Thoracic aorta (tissue), 2 donors: ENCODE data around the gene GFI1B. TPM values are rescaled to one million over a fixed set of nuclear protein-coding genes. Genes with fewer than 3 reads are reported as not detected.

Experiments
- ATAC-seq: fragments of 150-250 bp; one replicate; pipeline ENCODE4 v1.8.0; 2017; ENCODE audit warnings: low read depth; ENCODE audit not compliant: insufficient number of reproducible peaks, low FRiP score
- DNase-seq: peaks from one replicate; pipeline ENCODE4 v3.0.0-alpha.2; 2020; ENCODE audit warnings: low spot score
- H3K27ac ChIP-seq, 2 donors: fragments of 200-600 bp; sonication (generic); 1 replicate in 1 of 2; 2 replicates in 1 of 2; pipeline ENCODE4 v1.5.1; 2016; ENCODE audit warnings: mild to moderate bottlenecking in 2 of 2, moderate library complexity in 2 of 2
- H3K27me3 ChIP-seq: fragments of 200-600 bp; sonication (generic); replicated peaks from 2 replicates; pipeline ENCODE4 v1.6.0; 2016; ENCODE audit warnings: mild to moderate bottlenecking; ENCODE audit not compliant: insufficient read depth
- H3K36me3 ChIP-seq: fragments of 200-600 bp; sonication (generic); one replicate; pipeline ENCODE4 v1.5.1; 2016
- H3K4me1 ChIP-seq, 2 donors: fragments of 200-600 bp; sonication (generic); 1 replicate in 1 of 2; 2 replicates in 1 of 2; pipeline versions ENCODE4 v1.5.1 to v1.6.0; 2016; ENCODE audit warnings: low read depth in 2 of 2, mild to moderate bottlenecking in 1 of 2; ENCODE audit not compliant: control insufficient read depth in 1 of 2
- H3K4me3 ChIP-seq: fragments of 200-600 bp; sonication (generic); 2 replicates; pipeline ENCODE4 v1.5.1; 2016; ENCODE audit warnings: mild to moderate bottlenecking
- H3K9me3 ChIP-seq: fragments of 200-600 bp; sonication (generic); 2 replicates; pipeline ENCODE4 v1.5.1; 2016
- total RNA-seq, 2 donors: library from RNA; depleted of rRNA; stranded (reverse); fragments of >200 nt; gene quantifications; one replicate each; pipeline versions ENCODE4 v1.1.0 to v1.2.3, GENCODE V29; 2016
- TF ChIP-seq, protein P1 (sequence below): fragments of 200-600 bp; sonication (generic); IDR thresholded peaks from one replicate; pipeline ENCODE4 v1.5.1; 2019; ENCODE audit warnings: antibody characterized with exemption

The GFI1B gene
- total RNA-seq, 2 donors from 2014 or later = not detected

DNA sequence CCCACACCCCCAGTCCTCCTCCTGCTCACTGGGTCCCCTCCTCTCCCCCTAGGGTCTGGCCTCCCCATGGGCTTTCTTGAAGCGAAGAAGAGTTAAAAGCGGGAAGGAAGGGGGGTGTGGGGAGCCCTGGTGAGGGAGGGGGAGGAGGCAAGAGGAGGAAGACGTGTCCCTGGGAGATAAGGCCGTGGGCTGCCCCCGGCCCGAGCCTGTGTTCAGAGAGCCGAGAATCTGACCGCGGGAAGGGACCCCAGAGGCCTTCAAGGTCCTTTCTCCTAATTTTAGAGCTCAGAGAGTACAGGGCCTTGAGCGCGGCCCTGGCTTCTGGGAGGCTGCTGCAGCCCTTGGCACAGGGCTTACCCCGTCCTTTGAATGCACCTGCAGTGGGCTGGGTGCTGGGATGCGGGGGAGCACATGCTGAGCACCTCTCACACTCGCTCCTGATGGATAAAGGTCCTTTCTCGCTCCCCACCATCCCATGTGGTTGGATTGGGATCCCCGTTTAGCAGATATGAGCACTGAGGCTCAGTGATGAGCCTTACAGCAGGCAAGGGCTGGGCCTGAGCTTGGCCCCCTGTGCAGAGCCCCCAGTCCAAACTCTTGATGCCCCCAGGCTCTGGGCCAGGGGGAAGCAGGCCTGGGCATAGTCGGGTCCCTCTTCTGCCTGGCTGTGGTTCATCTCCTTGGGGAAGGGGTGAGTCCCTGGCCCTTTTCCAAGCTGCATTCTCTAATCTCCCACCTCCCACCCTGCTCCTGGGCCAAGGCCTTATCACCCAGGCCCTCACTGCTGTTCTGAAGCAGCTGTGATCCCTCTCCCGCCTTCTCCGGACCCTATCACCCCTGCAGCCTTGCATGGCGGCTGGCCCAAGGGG lies 5.9 kb downstream of the GFI1B start:
- Histone ChIP-seq H3K36me3 (no peaks in the 10 kb centered on the region), H3K9me3 (no peaks in the 10 kb centered on the region), H3K27ac (no peak overlapping the region), H3K27me3 (no peaks in the 10 kb centered on the region), H3K4me1 (no peaks in the 10 kb centered on the region), H3K4me3 (no peak overlapping the region)
- ATAC-seq (no peak), DNase-seq (no peak)
- TF ChIP-seq, protein P1, sequence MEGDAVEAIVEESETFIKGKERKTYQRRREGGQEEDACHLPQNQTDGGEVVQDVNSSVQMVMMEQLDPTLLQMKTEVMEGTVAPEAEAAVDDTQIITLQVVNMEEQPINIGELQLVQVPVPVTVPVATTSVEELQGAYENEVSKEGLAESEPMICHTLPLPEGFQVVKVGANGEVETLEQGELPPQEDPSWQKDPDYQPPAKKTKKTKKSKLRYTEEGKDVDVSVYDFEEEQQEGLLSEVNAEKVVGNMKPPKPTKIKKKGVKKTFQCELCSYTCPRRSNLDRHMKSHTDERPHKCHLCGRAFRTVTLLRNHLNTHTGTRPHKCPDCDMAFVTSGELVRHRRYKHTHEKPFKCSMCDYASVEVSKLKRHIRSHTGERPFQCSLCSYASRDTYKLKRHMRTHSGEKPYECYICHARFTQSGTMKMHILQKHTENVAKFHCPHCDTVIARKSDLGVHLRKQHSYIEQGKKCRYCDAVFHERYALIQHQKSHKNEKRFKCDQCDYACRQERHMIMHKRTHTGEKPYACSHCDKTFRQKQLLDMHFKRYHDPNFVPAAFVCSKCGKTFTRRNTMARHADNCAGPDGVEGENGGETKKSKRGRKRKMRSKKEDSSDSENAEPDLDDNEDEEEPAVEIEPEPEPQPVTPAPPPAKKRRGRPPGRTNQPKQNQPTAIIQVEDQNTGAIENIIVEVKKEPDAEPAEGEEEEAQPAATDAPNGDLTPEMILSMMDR = no peak

GRCh38 chr9:132985071-132985350 lies 6.5 kb downstream of the GFI1B start:
- DNase-seq (no peak), ATAC-seq (no peak)
- Histone ChIP-seq H3K4me3 (no peak overlapping the region), H3K9me3 (no peaks in the 10 kb centered on the region), H3K27ac (no peak overlapping the region), H3K27me3 (no peaks in the 10 kb centered on the region), H3K36me3 (no peaks in the 10 kb centered on the region), H3K4me1 (no peaks in the 10 kb centered on the region)
- TF ChIP-seq, protein P1 = no peak

- TF ChIP-seq, protein P1 = no peak
- H3K27me3 ChIP-seq = no peaks in the 10 kb centered on the region
- no peaks in the 10 kb centered on the region for H3K36me3 ChIP-seq
- no peaks in the 10 kb centered on the region for H3K4me1 ChIP-seq
- no peak for DNase-seq
- no peaks in the 10 kb centered on the region for H3K9me3 ChIP-seq
- H3K4me3 ChIP-seq = no peak overlapping the region
- H3K27ac ChIP-seq = no peak overlapping the region
- no peak for ATAC-seq
Measured at GRCh38 chr9:132985489-132985888, 7.0 kb downstream of the GFI1B start.

GRCh38 chr9:132986114-132986513 lies 7.6 kb downstream of the GFI1B start:
- H3K9me3 ChIP-seq = no peaks in the 10 kb centered on the region
- H3K27me3 ChIP-seq = no peaks in the 10 kb centered on the region
- no peaks in the 10 kb centered on the region for H3K4me1 ChIP-seq
- H3K27ac ChIP-seq = no peak overlapping the region
- TF ChIP-seq, protein P1 = no peak
- H3K4me3 ChIP-seq = no peak overlapping the region
- H3K36me3 ChIP-seq = no peaks in the 10 kb centered on the region
- DNase-seq (no peak), ATAC-seq (no peak)

- Histone ChIP-seq H3K27ac (no peak overlapping the region), H3K27me3 (no peaks in the 10 kb centered on the region), H3K4me3 (no peak overlapping the region), H3K4me1 (no peaks in the 10 kb centered on the region), H3K36me3 (no peaks in the 10 kb centered on the region), H3K9me3 (no peaks in the 10 kb centered on the region)
- DNase-seq (no peak), ATAC-seq (no peak)
- TF ChIP-seq, protein P1 = no peak
Measured at GRCh38 chr9:132986640-132987620, 8.4 kb downstream of the GFI1B start.
